Neural cell (in vitro differentiated cells): ENCODE measurements around the gene MED29. TPM values are rescaled to one million over a fixed set of nuclear protein-coding genes. Genes with fewer than 3 reads are reported as not detected.

Source experiments
- H2AFZ ChIP-seq: fragments of 200-600, 300-800 bp; sonication (generic), shearing (Covaris generic); 2 replicates; pipeline ENCODE4 v1.6.0; 2014; ENCODE audit warnings: low read depth, mild to moderate bottlenecking, antibody characterized with exemption, low read length, moderate library complexity
- H3F3A ChIP-seq: fragments of 200-600 bp; shearing (Covaris generic); 2 replicates; pipeline ENCODE4 v1.6.1; 2016; ENCODE audit warnings: mild to moderate bottlenecking, moderate library complexity, mixed read lengths, antibody characterized with exemption, low read length; ENCODE audit not compliant: insufficient read depth, poor library complexity, severe bottlenecking
- H3K27ac ChIP-seq: fragments of 200-600, 300-800 bp; sonication (generic), shearing (Covaris generic); 2 replicates; pipeline ENCODE4 v1.5.1; 2014; ENCODE audit warnings: mild to moderate bottlenecking, low read length, moderate library complexity
- H3K27me3 ChIP-seq: fragments of 300-800, 200-600 bp; sonication (generic), shearing (Covaris generic); 2 replicates; pipeline ENCODE4 v1.6.0; 2014; ENCODE audit warnings: mild to moderate bottlenecking, low read depth, low read length, moderate library complexity; ENCODE audit not compliant: insufficient read depth
- H3K36me3 ChIP-seq: fragments of 300-800, 200-600 bp; sonication (generic), shearing (Covaris generic); 2 replicates; pipeline ENCODE4 v1.5.1; 2014; ENCODE audit warnings: mild to moderate bottlenecking, antibody characterized with exemption, low read length, moderate library complexity; ENCODE audit not compliant: insufficient read depth
- H3K4me2 ChIP-seq: fragments of 300-800, 200-600 bp; sonication (generic), shearing (Covaris generic); 2 replicates; pipeline ENCODE4 v1.6.0; 2014; ENCODE audit warnings: mild to moderate bottlenecking, low read length
- H3K4me3 ChIP-seq: fragments of 300-800, 200-600 bp; sonication (generic), shearing (Covaris generic); 2 replicates; pipeline ENCODE4 v1.5.1; 2014; ENCODE audit warnings: mild to moderate bottlenecking, low read length, moderate library complexity
- H3K79me2 ChIP-seq: fragments of 200-600 bp; shearing (Covaris generic); replicated peaks from 2 replicates; pipeline ENCODE4 v1.6.0; 2014; ENCODE audit warnings: mild to moderate bottlenecking, low read length, moderate library complexity; ENCODE audit not compliant: insufficient read depth
- H3K9ac ChIP-seq: fragments of 300-800, 200-600 bp; sonication (generic), shearing (Covaris generic); 2 replicates; pipeline ENCODE4 v1.6.1; 2016; ENCODE audit warnings: mild to moderate bottlenecking, low read length, mixed read lengths
- H3K9me2 ChIP-seq: fragments of 200-600 bp; shearing (Covaris generic); 2 replicates; pipeline ENCODE4 v1.6.1; 2016; ENCODE audit warnings: mild to moderate bottlenecking, low read length, mixed read lengths; ENCODE audit not compliant: insufficient read depth
- H3K9me3 ChIP-seq: fragments of 200-600, 300-800 bp; sonication (generic), shearing (Covaris generic); 2 replicates; pipeline ENCODE4 v1.6.1; 2016; ENCODE audit warnings: mild to moderate bottlenecking, mixed run types, low read length, moderate library complexity, mixed read lengths
- H4K20me1 ChIP-seq: fragments of 200-600 bp; shearing (Covaris generic); 2 replicates; pipeline ENCODE4 v1.6.1; 2016; ENCODE audit warnings: mild to moderate bottlenecking, mixed run types; ENCODE audit not compliant: insufficient read depth
- EP300 ChIP-seq: fragments of 450-650 bp; conservative IDR thresholded peaks from 2 replicates; pipeline ENCODE4 v1.6.1; 2014; ENCODE audit warnings: antibody characterized with exemption, mild to moderate bottlenecking, moderate library complexity; ENCODE audit not compliant: poor library complexity, severe bottlenecking
- EZH2 ChIP-seq: fragments of 200-600, 300-800 bp; shearing (Covaris generic), sonication (generic); IDR thresholded peaks from 2 replicates; pipeline ENCODE4 v1.6.1; 2014; ENCODE audit warnings: antibody characterized with exemption, low read length, borderline replicate concordance, mild to moderate bottlenecking; ENCODE audit not compliant: insufficient read depth, poor library complexity, severe bottlenecking
- MXI1 ChIP-seq: fragments of 450-650 bp; conservative IDR thresholded peaks from 2 replicates; pipeline ENCODE4 v1.6.1; 2014; ENCODE audit warnings: antibody characterized with exemption, mild to moderate bottlenecking; ENCODE audit not compliant: poor library complexity, severe bottlenecking
- POLR2AphosphoS5 ChIP-seq: IDR thresholded peaks from 2 replicates; pipeline ENCODE4 v1.6.1; 2012
- RAD21 ChIP-seq: fragments of 450-650 bp; conservative IDR thresholded peaks from 2 replicates; pipeline ENCODE4 v1.6.1; 2014; ENCODE audit warnings: antibody characterized with exemption, mild to moderate bottlenecking, moderate library complexity
- SMC3 ChIP-seq: fragments of 450-650 bp; conservative IDR thresholded peaks from 2 replicates; pipeline ENCODE4 v1.6.1; 2014; ENCODE audit warnings: antibody characterized with exemption, mild to moderate bottlenecking, moderate library complexity; ENCODE audit not compliant: poor library complexity
- TAF1 ChIP-seq: IDR thresholded peaks from 2 replicates; pipeline ENCODE4 v1.6.1; 2012; ENCODE audit warnings: low read depth
- polyA plus RNA-seq: library from polyadenylated mRNA; depleted of rRNA; stranded (reverse); fragments of >200 nt; gene quantifications from 2 replicates; pipeline ENCODE4 v1.2.3, GENCODE V29; 2014
- TF ChIP-seq, protein P1 (sequence below): fragments of 450-650 bp; IDR thresholded peaks from 2 replicates; pipeline ENCODE4 v1.5.1; 2014; ENCODE audit warnings: antibody characterized with exemption, mild to moderate bottlenecking, moderate library complexity; ENCODE audit not compliant: poor library complexity, severe bottlenecking
- TF ChIP-seq, protein P2 (sequence below): IDR thresholded peaks from 2 replicates; pipeline ENCODE4 v1.6.1; 2012; ENCODE audit warnings: borderline replicate concordance

The MED29 gene
- polyA plus RNA-seq, 1 donor from 2014 or later: 39.5 TPM

- H2AFZ ChIP-seq: no peak overlapping the region
- H3K36me3 ChIP-seq: no peaks in the 10 kb centered on the region
- peak overlapping the region; percentile 39 for H3K9ac ChIP-seq
- H3F3A ChIP-seq: no peaks in the 10 kb centered on the region
- H3K4me2 ChIP-seq: no peak overlapping the region
- H3K27me3 ChIP-seq: peaks cover 13% of the 10 kb centered on the region
- H3K9me3 ChIP-seq: no peaks in the 10 kb centered on the region
- no peaks in the 10 kb centered on the region for H3K9me2 ChIP-seq
- no peaks in the 10 kb centered on the region for H3K79me2 ChIP-seq
- TF ChIP-seq TAF1 (no peak), EZH2 (no peak), MXI1 (no peak), EP300 (no peak), RAD21 (no peak), SMC3 (no peak), POLR2AphosphoS5 (no peak)
- TF ChIP-seq, protein P1, sequence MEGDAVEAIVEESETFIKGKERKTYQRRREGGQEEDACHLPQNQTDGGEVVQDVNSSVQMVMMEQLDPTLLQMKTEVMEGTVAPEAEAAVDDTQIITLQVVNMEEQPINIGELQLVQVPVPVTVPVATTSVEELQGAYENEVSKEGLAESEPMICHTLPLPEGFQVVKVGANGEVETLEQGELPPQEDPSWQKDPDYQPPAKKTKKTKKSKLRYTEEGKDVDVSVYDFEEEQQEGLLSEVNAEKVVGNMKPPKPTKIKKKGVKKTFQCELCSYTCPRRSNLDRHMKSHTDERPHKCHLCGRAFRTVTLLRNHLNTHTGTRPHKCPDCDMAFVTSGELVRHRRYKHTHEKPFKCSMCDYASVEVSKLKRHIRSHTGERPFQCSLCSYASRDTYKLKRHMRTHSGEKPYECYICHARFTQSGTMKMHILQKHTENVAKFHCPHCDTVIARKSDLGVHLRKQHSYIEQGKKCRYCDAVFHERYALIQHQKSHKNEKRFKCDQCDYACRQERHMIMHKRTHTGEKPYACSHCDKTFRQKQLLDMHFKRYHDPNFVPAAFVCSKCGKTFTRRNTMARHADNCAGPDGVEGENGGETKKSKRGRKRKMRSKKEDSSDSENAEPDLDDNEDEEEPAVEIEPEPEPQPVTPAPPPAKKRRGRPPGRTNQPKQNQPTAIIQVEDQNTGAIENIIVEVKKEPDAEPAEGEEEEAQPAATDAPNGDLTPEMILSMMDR: no peak
- TF ChIP-seq, protein P2, sequence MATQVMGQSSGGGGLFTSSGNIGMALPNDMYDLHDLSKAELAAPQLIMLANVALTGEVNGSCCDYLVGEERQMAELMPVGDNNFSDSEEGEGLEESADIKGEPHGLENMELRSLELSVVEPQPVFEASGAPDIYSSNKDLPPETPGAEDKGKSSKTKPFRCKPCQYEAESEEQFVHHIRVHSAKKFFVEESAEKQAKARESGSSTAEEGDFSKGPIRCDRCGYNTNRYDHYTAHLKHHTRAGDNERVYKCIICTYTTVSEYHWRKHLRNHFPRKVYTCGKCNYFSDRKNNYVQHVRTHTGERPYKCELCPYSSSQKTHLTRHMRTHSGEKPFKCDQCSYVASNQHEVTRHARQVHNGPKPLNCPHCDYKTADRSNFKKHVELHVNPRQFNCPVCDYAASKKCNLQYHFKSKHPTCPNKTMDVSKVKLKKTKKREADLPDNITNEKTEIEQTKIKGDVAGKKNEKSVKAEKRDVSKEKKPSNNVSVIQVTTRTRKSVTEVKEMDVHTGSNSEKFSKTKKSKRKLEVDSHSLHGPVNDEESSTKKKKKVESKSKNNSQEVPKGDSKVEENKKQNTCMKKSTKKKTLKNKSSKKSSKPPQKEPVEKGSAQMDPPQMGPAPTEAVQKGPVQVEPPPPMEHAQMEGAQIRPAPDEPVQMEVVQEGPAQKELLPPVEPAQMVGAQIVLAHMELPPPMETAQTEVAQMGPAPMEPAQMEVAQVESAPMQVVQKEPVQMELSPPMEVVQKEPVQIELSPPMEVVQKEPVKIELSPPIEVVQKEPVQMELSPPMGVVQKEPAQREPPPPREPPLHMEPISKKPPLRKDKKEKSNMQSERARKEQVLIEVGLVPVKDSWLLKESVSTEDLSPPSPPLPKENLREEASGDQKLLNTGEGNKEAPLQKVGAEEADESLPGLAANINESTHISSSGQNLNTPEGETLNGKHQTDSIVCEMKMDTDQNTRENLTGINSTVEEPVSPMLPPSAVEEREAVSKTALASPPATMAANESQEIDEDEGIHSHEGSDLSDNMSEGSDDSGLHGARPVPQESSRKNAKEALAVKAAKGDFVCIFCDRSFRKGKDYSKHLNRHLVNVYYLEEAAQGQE: no peak
- H3K27ac ChIP-seq: no peak overlapping the region
- no peaks in the 10 kb centered on the region for H4K20me1 ChIP-seq
- peak overlapping the region; percentile 59 for H3K4me3 ChIP-seq
Observed at GRCh38 chr19:39401549-39402345, 10.6 kb downstream of the MED29 start.

DNA sequence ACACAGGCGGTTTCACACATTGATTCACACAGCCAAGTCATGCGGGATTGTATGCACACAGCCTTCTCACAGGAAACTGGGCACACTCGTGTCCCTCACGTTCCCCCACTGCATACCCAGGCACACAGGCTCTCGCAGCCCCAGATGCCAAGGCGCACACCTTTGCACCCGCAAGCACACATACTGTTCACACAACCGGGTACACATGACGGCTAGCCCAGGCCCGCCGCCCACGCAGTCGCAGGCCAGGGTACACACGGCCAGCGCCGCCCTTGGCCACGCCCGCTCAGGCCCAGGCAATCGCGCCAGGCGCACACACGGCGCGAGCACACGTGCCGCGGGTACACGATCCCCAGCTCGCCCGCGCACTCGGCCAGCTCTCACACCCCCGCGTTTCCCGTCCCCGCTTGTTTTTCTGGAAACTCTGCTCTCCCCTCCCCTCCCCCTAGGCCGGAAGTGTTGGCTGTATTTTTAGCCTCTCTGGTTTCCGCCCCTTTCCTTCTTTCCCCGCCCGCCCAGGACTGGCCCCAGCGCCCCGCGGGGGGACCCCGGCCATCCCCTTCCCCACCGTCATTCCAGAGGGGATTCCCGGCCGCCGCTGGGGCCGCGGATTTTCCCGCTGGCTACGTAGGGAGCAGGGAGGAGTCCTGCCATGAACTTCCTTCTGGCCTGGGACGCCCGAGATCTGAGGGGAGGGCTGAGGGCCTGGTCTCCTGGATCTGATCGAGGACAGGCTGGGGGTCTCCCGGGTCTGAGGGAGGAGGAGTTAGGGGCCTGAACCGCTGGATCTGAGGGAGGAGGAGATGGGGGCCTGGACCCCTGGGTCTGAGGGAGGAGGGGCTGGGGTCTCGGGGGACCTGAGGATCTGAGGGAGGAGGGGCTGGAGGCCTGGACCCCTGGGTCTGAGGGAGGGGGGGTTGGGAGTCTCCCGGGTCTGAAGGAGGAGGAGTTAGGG is 11.4 kb downstream of the MED29 start:
- H2AFZ ChIP-seq: no peak overlapping the region
- no peak overlapping the region for H3K27ac ChIP-seq
- no peak overlapping the region for H3K4me2 ChIP-seq
- TF ChIP-seq, protein P1: no peak
- TF ChIP-seq MXI1 (peak; percentile 50), EP300 (no peak), EZH2 (no peak), POLR2AphosphoS5 (peak; percentile 27), RAD21 (no peak)
- no peaks in the 10 kb centered on the region for H3F3A ChIP-seq
- H3K36me3 ChIP-seq: no peaks in the 10 kb centered on the region
- peak overlapping the region; percentile 59 for H3K4me3 ChIP-seq
- H3K9ac ChIP-seq: peak overlapping the region; percentile 39
- peaks cover 22% of the 10 kb centered on the region for H3K27me3 ChIP-seq
- H3K9me2 ChIP-seq: no peaks in the 10 kb centered on the region
- H4K20me1 ChIP-seq: no peaks in the 10 kb centered on the region
- no peaks in the 10 kb centered on the region for H3K79me2 ChIP-seq
- no peaks in the 10 kb centered on the region for H3K9me3 ChIP-seq
